HG03095 (cell line): Measurements from ENCODE around the gene PPP2R1A.
"Not testable (repeated sequence)": the region's sequence is repeated elsewhere in the genome, so short reads cannot be mapped to it uniquely, and the experiment has no call there.

ENCODE experiments used
- ATAC-seq: cut with Tn5 transposase; IDR thresholded peaks from one replicate; pipeline ENCODE4 v1.9.1; 2021; ENCODE audit warnings: moderate library complexity; ENCODE audit not compliant: unreplicated experiment

PPP2R1A gene

DNA sequence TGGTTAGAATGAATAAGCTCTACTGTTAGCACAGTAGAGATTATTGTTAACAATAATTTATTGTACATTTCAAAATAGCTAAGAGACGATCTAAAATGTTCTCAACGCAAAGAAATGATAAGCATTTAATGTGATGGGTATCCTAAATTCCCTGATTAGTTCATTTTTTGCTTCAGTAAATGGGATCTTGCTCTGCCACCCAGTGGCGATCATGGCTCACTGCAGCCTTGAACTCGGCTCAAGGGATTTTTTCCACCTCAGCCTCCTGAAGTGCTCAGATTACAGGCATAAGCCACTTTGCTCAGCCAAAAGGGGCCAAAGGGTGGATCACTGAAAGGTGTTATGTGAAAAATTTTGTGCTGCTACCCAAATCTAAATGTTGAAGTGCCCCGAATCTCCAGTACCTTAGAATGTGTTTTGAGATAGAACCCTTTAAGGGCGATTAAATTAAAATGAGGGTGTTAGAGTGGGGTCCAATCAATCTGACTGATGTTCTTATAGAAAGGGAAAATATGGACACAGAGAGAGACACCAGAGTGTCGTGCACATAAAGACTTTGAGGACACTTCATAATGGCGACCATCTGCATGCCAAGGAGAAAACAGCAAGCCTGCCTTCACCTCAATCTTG, 48.0 kb downstream of the PPP2R1A start:
- ATAC-seq, result no peak

DNA sequence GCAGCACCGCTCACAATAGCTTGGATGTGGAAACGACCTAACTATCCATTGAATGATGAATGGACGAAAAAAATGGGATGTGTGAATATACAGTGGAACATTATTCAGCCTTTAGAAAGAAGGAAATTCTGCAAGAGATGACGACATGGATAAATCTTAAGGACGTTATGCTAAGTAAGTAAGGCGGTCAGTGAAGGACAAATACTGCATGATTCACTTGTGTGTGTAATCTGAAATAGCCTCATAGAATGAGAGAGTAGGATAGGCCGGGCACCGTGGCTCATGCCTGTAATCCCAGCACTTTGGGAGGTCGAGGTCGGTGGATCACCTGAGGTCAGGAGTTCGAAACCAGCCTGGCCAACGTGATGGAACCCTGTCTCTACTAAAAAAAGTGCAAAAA, 54.2 kb downstream of the PPP2R1A start:
- ATAC-seq, result no peak

DNA sequence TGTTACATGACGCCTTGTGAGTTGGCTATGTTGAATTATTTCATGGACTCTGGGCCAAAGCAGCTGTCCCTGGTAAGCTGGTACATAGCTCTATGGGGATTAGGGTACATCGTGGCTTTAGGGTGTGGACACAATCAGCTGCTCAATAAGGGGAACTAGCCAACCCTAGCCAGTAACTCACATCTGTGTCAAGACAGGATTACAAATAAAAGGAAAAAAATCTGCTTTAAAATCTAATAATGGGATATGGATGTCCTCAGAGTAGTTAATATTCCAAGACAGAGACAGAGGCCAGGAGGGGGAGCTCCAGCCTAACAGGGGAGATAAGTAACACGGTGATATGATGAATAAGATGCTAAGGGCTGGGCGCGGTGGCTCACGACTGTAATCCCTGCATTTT, 58.4 kb downstream of the PPP2R1A start:
- ATAC-seq, result no peak

DNA sequence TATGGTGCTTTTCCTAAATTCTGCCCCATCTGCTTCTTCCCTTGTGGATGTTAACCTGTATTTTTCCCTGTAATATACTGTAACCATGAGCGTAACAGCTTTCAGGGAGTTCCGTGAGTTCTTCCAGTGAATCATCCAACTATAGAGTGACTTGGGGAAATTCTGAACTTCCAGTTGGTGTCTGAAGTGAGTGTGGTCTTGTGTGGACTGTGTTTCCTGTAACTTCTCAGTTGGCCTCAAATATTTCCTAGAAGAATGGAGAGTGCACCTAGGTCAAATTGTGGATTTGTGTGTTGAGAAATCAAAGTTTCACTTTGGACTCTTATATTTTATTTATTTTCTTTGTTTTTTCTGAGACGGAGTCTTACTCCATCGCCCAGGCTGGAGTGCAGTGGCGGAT, 68.6 kb downstream of the PPP2R1A start:
- no peak for ATAC-seq

- not testable (repeated sequence) for ATAC-seq
Observed at GRCh38 chr19:52265556-52265955, 75.7 kb downstream of the PPP2R1A start.

DNA sequence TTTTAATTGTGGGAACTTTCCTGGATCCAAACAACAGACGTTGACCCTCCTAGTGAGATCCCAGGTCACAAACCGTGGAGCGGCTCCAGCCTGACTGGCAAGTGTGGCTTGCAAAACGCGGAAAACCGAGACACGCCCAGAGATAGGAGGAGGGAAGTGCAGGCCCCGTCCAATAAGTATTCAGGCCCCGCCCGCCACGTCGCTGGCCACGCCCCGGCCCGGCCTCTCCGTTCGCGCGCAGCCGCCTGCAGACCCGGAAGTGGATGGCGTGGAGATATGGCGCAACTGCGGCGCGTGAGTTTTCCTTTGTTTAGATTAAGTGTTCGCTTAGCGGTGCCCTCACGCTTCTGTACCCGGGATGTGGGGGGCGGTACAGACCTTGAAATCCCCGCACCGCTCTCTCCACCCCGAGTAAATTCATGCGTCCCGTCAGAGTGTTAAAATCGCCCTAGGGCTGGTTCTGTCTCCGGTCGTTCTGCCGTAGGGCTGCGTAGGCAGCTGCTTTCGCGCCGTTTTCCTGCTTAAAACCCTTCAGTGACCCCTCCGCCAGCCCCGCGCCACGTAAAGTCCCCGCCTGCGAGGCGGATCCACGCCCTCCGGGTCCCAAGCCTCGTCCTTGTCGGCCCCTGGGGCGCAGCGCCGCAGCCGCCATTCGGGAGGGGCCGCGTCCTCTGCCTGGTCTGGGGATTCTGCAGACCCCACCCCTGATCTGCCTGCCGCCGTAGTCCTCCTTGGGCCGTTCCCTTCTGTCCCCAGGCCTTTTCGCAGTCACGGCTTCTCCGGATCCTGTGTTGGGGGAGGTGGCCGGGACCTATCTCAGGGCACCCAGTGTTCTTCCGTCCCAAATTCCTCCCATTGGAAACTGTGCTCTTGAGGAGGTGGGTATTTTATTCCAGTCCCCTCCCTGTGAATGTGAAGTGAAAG, 79.7 kb downstream of the PPP2R1A start, which contains the start of gene ZNF766:
ZNF766 (plus strand) TSS at position 250 of the 924 bp plus-strand sequence; CDS start at position 277, 27 bp downstream.
- peak; percentile 91 for ATAC-seq

DNA sequence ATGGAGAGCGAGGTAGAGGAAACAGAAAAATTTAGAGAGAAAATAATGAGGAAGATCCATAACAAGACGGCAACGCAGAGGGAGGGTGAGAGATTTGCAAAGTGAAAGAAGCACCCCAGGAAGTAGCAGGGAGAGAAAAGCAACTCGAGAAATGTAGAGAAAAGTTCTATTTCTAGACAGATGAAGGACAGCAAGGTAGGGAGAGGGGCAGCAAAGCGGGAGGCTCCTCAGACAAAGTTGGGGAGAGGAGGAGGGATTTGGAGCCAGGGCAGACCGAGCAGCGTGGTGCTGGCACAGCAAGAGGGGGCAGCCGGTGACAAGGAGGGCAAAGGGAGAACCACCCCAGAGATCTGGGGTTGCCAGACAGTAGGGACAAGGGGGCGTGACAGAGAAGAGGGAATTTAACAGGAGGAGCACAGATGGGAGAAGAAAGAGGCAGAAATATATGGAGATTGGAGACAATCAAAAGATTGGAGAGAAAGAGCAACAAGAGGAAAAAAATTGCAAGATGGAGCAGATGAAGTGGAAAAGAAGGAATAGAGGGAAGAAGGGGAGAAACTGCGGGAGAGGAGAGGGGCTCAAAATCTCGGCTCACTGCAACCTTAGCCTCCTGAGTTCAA, 80.5 kb downstream of the PPP2R1A start:
- ATAC-seq, result no peak

DNA sequence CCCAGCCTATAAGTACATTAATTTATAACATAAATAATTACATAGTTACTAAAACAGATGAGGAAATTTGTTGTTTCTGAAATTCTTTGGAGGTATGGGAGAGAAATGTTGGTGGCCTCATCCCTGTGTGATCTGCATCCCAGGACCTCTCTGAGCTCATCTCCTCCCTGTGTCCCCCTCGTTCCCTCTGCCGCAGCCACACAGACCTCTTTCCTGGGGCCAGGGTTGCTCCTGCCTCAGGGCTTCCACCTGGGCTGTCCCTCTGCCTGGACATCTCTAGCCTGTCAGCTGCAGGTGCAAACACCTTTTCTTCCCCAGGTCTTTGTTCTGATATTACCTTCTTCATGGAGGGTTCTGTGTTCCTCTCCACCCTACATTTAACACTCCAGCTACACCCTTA, 83.4 kb downstream of the PPP2R1A start:
- ATAC-seq, result no peak

- no peak for ATAC-seq
Observed at GRCh38 chr19:52274191-52274590, 84.3 kb downstream of the PPP2R1A start.

- no peak for ATAC-seq
Observed at GRCh38 chr19:52275988-52276387, 86.1 kb downstream of the PPP2R1A start.

DNA sequence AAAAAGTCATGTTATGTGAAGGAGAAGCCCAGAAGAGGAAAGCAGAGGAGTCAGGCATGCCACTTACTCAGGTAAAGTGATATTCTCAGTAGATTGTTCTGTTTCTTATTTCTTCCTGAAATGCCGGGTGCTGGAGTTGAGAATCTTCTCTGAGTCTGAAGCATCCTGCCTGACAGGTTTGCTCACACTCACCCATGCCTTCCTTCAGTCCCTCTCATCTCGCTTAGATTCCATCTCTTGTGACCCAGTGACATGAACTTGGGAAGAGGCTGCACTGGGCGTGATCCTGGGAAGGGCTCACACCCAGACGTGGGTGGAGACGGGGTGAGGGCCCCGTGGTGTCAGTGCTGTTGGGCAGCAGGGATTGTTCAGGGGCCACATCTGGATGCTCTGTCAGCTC, 87.6 kb downstream of the PPP2R1A start:
- ATAC-seq, result no peak
